ENCODE results near the gene CD3D. TPM values are rescaled to one million over a fixed set of nuclear protein-coding genes. Genes with fewer than 3 reads are reported as not detected.

The CD3D gene

GRCh38 chr11:118290923-118291322, 51.6 kb downstream of the CD3D start:
- no peak overlapping the region for H3K14ac ChIP-seq (ENCODE audit: low read length in 2 of 2)
- H3K27ac ChIP-seq (ENCODE audit: low read length, poor library complexity, severe bottlenecking), result no peak overlapping the region
- no peak overlapping the region for H2AK5ac ChIP-seq (ENCODE audit: low read length, severe bottlenecking)
- no peaks in the 10 kb centered on the region for H3K4me1 ChIP-seq (ENCODE audit: control insufficient read depth, insufficient read depth, low read depth, low read length)
- no peaks in the 10 kb centered on the region for H3K36me3 ChIP-seq (ENCODE audit: control insufficient read depth in 1 of 2, insufficient read depth in 2 of 2, low read depth in 1 of 2, low read length in 2 of 2)
- no peak overlapping the region for H2BK12ac ChIP-seq (ENCODE audit: low read length in 2 of 2)
- no peak overlapping the region for H2BK120ac ChIP-seq (ENCODE audit: low read depth, low read length)
- H2AFZ ChIP-seq (ENCODE audit: low read depth, low read length), result no peak overlapping the region
- no peaks in the 10 kb centered on the region for H3K9me3 ChIP-seq (ENCODE audit: control insufficient read depth, low read length)
- H3K9ac ChIP-seq (ENCODE audit: low read length), result peak overlapping the region; percentile 66
- no peak overlapping the region for H3K23ac ChIP-seq (ENCODE audit: low read length in 2 of 2)
- H2BK15ac ChIP-seq (ENCODE audit: low read depth, poor library complexity, severe bottlenecking), result no peak overlapping the region
- H3K4me2 ChIP-seq (ENCODE audit: low read length, poor library complexity, severe bottlenecking), result no peak overlapping the region
- H3K4me3 ChIP-seq (ENCODE audit: insufficient read depth in 1 of 2, low read depth in 1 of 2, low read length in 2 of 2), result peak overlapping the region in 1 of 2 experiments; percentile 13
- H3K18ac ChIP-seq (ENCODE audit: low read depth in 1 of 2, low read length in 2 of 2), result no peak overlapping the region
- no peak for DNase-seq
- 43% methylated on average over 9 of the region's 9 CpGs for WGBS
- no peak overlapping the region for H4K8ac ChIP-seq (ENCODE audit: low read length)
- no peak overlapping the region for H2BK5ac ChIP-seq (ENCODE audit: low read depth, low read length, poor library complexity, severe bottlenecking)
- no peak overlapping the region for H4K91ac ChIP-seq (ENCODE audit: low read length)
- peaks cover 4 to 24% of the 10 kb centered on the region in 2 experiments for H3K27me3 ChIP-seq (ENCODE audit: control insufficient read depth in 1 of 2, insufficient read depth in 1 of 2, low read length in 2 of 2)
- no peak overlapping the region for H3K4ac ChIP-seq (ENCODE audit: low read depth in 1 of 2, low read length in 2 of 2)
- H3K79me1 ChIP-seq (replicated peaks; ENCODE audit: low read length, poor library complexity, severe bottlenecking), result no peaks in the 10 kb centered on the region

- H3K4me3 ChIP-seq (ENCODE audit: insufficient read depth in 1 of 2, low read depth in 1 of 2, low read length in 2 of 2), result no peak overlapping the region
- H2BK120ac ChIP-seq (ENCODE audit: low read depth, low read length), result no peak overlapping the region
- H2AK5ac ChIP-seq (ENCODE audit: low read length, severe bottlenecking), result no peak overlapping the region
- H2BK12ac ChIP-seq (ENCODE audit: low read length in 2 of 2), result no peak overlapping the region
- no peaks in the 10 kb centered on the region for H3K79me1 ChIP-seq (replicated peaks; ENCODE audit: low read length, poor library complexity, severe bottlenecking)
- H3K27me3 ChIP-seq (ENCODE audit: control insufficient read depth in 1 of 2, insufficient read depth in 1 of 2, low read length in 2 of 2), result peaks cover 4 to 21% of the 10 kb centered on the region in 2 experiments
- no peak overlapping the region for H3K4ac ChIP-seq (ENCODE audit: low read depth in 1 of 2, low read length in 2 of 2)
- H2BK5ac ChIP-seq (ENCODE audit: low read depth, low read length, poor library complexity, severe bottlenecking), result no peak overlapping the region
- H4K91ac ChIP-seq (ENCODE audit: low read length), result no peak overlapping the region
- no peak for DNase-seq
- no peak overlapping the region for H3K9ac ChIP-seq (ENCODE audit: low read length)
- no peak overlapping the region for H4K8ac ChIP-seq (ENCODE audit: low read length)
- no peaks in the 10 kb centered on the region for H3K4me1 ChIP-seq (ENCODE audit: control insufficient read depth, insufficient read depth, low read depth, low read length)
- no peak overlapping the region for H3K23ac ChIP-seq (ENCODE audit: low read length in 2 of 2)
- no peak overlapping the region for H3K4me2 ChIP-seq (ENCODE audit: low read length, poor library complexity, severe bottlenecking)
- no peak overlapping the region for H3K18ac ChIP-seq (ENCODE audit: low read depth in 1 of 2, low read length in 2 of 2)
- no peak overlapping the region for H3K14ac ChIP-seq (ENCODE audit: low read length in 2 of 2)
- H2BK15ac ChIP-seq (ENCODE audit: low read depth, poor library complexity, severe bottlenecking), result no peak overlapping the region
- H3K27ac ChIP-seq (ENCODE audit: low read length, poor library complexity, severe bottlenecking), result no peak overlapping the region
- no peaks in the 10 kb centered on the region for H3K9me3 ChIP-seq (ENCODE audit: control insufficient read depth, low read length)
- H2AFZ ChIP-seq (ENCODE audit: low read depth, low read length), result no peak overlapping the region
- no peaks in the 10 kb centered on the region for H3K36me3 ChIP-seq (ENCODE audit: control insufficient read depth in 1 of 2, insufficient read depth in 2 of 2, low read depth in 1 of 2, low read length in 2 of 2)
These were observed 53.1 kb downstream of the CD3D start for GRCh38 chr11:118289401-118289800.

Small RNA genes lying within 50 kb of the gene (small RNA-seq; reads per million reads assigned to genes)
- gene AP001582.1 (ENCODE audit: low read depth), result not detected
